Measurements from ENCODE around the gene DDX27. TPM values are rescaled to one million over a fixed set of nuclear protein-coding genes. Genes with fewer than 3 reads are reported as not detected.

DDX27 gene
- total and polyA plus RNA-seq, 2 of the 13 experiments (the other 11 are each of a cell fraction or from before 2014, with no cell fraction given): 42.6 to 72.8 TPM

DNA sequence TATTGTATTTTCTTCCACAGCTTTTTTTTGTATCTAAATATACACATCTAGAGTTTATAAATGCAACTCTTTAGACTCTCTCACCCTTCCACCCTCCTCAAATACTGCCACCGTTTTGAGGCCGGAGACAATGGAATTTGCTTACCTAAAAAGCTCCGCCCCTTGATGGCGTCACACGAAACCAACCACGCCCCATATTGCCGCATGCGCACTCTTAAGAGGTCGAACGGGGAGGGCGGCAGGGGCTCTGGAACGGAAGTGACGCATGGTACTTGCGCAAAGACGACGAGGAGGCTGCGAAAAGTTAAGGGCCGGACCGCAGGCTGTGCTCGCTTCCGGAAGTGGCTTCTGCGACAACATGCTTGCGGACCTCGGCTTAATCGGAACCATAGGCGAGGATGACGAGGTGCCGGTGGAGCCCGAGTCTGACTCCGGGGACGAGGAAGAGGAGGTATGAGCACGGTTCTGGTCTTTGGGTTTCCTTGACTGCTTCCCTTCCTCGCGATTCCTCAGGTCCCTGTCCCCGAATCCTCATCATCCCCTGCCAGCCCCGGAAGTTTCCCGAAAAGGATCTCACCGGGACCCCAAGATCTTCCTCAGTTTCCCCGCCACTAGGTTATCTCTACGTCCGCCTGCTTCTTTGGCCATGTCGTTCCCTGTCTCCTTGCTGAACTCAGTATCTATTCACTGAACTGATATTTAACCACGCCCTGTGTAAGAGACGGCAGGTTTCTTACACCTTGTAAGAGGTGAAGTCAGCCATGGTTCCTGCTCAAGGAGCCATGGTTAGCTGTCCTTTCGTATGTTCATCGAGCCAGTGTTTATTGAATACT, at the start of gene DDX27 (continued):
- TF ChIP-seq ETV6 (CRISPR knock-in tag; conservative IDR thresholded peaks at IDR 0.05) (peak; percentile 70; the same call in 1 of the 2 replicates), ARNTL (CRISPR knock-in tag; IDR thresholded peaks at IDR 0.05) (peak; percentile 89), SUZ12 (IDR thresholded peaks at IDR 0.05; ENCODE audit: low read depth, low read length) (no peak), ZNF800 (CRISPR knock-in tag; IDR thresholded peaks at IDR 0.05) (no peak; the same call in 1 of the 2 replicates), ZSCAN21 (CRISPR knock-in tag; IDR thresholded peaks at IDR 0.05; ENCODE audit: borderline replicate concordance) (peak; percentile 44; the same call in 1 of the 2 replicates), ARNT2 (CRISPR knock-in tag; IDR thresholded peaks at IDR 0.05; ENCODE audit: low read depth) (peak; percentile 89; the same call in 1 of the 2 replicates), ZNF792 (CRISPR knock-in tag; IDR thresholded peaks at IDR 0.05) (peak; percentile 83; the same call in 1 of the 2 replicates), ZNF33A (CRISPR knock-in tag; IDR thresholded peaks at IDR 0.05; ENCODE audit: borderline replicate concordance) (no peak), HBP1 (CRISPR knock-in tag; IDR thresholded peaks at IDR 0.05; ENCODE audit: low read depth) (peak; percentile 91), MTERF4 (CRISPR knock-in tag; IDR thresholded peaks at IDR 0.05) (peak; percentile 73), GRHL1 (CRISPR knock-in tag; conservative IDR thresholded peaks at IDR 0.05) (no peak), SP5 (CRISPR knock-in tag; IDR thresholded peaks at IDR 0.05; ENCODE audit: borderline replicate concordance, low read depth) (peak; percentile 46; the same call in 1 of the 2 replicates), ZNF503 (CRISPR knock-in tag; IDR thresholded peaks at IDR 0.05) (no peak), ZNF883 (CRISPR knock-in tag; IDR thresholded peaks at IDR 0.05; ENCODE audit: not compliant biosample characterization) (peak; percentile 75)
- TF ChIP-seq, protein P1, sequence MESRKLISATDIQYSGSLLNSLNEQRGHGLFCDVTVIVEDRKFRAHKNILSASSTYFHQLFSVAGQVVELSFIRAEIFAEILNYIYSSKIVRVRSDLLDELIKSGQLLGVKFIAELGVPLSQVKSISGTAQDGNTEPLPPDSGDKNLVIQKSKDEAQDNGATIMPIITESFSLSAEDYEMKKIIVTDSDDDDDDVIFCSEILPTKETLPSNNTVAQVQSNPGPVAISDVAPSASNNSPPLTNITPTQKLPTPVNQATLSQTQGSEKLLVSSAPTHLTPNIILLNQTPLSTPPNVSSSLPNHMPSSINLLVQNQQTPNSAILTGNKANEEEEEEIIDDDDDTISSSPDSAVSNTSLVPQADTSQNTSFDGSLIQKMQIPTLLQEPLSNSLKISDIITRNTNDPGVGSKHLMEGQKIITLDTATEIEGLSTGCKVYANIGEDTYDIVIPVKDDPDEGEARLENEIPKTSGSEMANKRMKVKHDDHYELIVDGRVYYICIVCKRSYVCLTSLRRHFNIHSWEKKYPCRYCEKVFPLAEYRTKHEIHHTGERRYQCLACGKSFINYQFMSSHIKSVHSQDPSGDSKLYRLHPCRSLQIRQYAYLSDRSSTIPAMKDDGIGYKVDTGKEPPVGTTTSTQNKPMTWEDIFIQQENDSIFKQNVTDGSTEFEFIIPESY (CRISPR knock-in tag; IDR thresholded peaks at IDR 0.05): no peak
- TF ChIP-seq, protein P2, sequence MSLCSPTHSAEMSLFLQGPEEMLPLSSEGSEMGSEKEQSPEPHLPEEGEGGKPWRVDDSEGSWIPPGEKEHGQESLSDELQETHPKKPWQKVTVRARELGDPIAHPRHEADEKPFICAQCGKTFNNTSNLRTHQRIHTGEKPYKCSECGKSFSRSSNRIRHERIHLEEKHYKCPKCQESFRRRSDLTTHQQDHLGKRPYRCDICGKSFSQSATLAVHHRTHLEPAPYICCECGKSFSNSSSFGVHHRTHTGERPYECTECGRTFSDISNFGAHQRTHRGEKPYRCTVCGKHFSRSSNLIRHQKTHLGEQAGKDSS (CRISPR knock-in tag; IDR thresholded peaks at IDR 0.05; ENCODE audit: borderline replicate concordance, low read depth): peak; percentile 95; the same call in 1 of the 2 replicates
